Neural progenitor cell (in vitro differentiated cells): ENCODE measurements around the gene ATP5PB.

Experiments used
- CTCF ChIP-seq: fragments of 200-600 bp; sonication (generic); IDR thresholded peaks from 2 replicates; pipeline ENCODE4 v1.5.1; 2017; ENCODE audit warnings: antibody characterized with exemption, mild to moderate bottlenecking
- EZH2 ChIP-seq: fragments of 200-600 bp; sonication (generic); IDR thresholded peaks from 2 replicates; pipeline ENCODE4 v1.6.1; 2017; ENCODE audit warnings: antibody characterized with exemption, mild to moderate bottlenecking, moderate library complexity
- EZH2phosphoT487 ChIP-seq: fragments of 200-600 bp; sonication (generic); IDR thresholded peaks from 2 replicates; pipeline ENCODE4 v1.6.1; 2017; ENCODE audit warnings: antibody characterized with exemption

- TF ChIP-seq CTCF = no peak
- no peak for TF ChIP-seq EZH2
- TF ChIP-seq EZH2phosphoT487 = no peak
These were observed 12.5 kb downstream of the ATP5PB start for GRCh38 chr1:111461765-111462164.
